ENCODE data around the gene BCAM. TPM values are rescaled to one million over a fixed set of nuclear protein-coding genes. Genes with fewer than 3 reads are reported as not detected.
A peak's percentile ranks its signal among the peaks of the same experiment; 100 is the strongest.

Gene BCAM
- total and polyA plus RNA-seq, 3 donors from 2014 or later: 67.8 to 128 (median 113) TPM

DNA sequence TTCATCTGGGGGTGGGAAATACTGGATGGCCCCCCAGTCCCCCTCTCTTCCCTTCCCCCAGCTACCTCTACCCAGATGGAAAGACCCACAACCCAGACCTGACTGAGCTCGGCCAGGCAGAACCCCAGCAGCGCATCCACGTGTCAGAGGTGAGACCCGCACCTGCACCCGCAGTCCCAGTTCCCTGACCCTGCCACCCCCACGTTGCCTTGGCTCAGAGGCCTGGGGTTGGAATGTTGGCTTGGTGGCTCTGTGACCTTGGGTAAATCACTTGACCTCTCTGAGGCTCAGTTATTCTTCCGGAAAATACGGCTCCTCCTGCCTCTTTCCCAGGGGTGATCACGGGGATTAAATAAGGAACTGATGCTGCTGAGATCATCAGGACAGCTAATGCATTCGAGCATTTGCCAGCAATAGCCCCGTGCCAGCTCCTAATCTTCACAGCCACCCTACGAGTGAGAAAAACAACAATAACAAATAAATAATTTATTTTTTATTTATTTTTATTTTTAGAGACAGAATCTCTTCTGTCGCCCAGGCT lies 18.9 kb upstream of the BCAM start:
- Histone ChIP-seq H3K4me1 (no peaks in the 10 kb centered on the region), H3K9me3 (no peaks in the 10 kb centered on the region), H3K36me3 (ENCODE audit: low read depth, missing control alignments) (no peaks in the 10 kb centered on the region), H3K4me3 (no peak overlapping the region), H3K27ac (no peak overlapping the region), H3K27me3 (no peaks in the 10 kb centered on the region)
- intact Hi-C loops (cut with DNase I; ENCODE audit: low total_unique reads): loop anchor here (10.0 kb wide), 1 partner anchor 55 kb away; the partner anchor contains the start of gene NECTIN2
- no peak for DNase-seq
- no peak for TF ChIP-seq POLR2A (IDR thresholded peaks at IDR 0.05)
- TF ChIP-seq, protein P1, sequence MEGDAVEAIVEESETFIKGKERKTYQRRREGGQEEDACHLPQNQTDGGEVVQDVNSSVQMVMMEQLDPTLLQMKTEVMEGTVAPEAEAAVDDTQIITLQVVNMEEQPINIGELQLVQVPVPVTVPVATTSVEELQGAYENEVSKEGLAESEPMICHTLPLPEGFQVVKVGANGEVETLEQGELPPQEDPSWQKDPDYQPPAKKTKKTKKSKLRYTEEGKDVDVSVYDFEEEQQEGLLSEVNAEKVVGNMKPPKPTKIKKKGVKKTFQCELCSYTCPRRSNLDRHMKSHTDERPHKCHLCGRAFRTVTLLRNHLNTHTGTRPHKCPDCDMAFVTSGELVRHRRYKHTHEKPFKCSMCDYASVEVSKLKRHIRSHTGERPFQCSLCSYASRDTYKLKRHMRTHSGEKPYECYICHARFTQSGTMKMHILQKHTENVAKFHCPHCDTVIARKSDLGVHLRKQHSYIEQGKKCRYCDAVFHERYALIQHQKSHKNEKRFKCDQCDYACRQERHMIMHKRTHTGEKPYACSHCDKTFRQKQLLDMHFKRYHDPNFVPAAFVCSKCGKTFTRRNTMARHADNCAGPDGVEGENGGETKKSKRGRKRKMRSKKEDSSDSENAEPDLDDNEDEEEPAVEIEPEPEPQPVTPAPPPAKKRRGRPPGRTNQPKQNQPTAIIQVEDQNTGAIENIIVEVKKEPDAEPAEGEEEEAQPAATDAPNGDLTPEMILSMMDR (IDR thresholded peaks at IDR 0.05): no peak
- 59 to 81% methylated on average over 12 to 13 of the region's 13 CpGs for WGBS, 2 donors

DNA sequence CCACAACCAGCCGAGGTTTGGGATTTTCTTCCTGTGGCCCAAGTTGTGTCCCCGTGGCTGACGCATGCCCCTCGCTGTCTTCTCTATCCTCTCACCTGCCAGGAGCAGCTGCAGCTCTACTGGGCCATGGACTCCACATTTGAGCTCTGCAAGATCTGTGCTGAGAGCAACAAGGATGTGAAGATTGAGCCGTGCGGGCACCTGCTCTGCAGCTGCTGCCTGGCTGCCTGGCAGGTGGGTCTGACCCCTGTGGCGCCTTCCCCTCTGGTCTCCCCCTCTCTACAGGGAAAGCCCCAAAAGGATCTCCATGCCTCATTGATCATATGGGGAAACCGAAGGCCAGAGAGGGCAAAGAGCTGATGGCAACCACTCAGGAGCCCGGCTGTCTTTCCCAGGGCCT lies 16.6 kb upstream of the BCAM start:
- intact Hi-C loops (cut with DNase I; ENCODE audit: low total_unique reads): no loop called here
- Histone ChIP-seq H3K4me1 (no peaks in the 10 kb centered on the region), H3K27ac (no peak overlapping the region), H3K36me3 (ENCODE audit: low read depth, missing control alignments) (no peaks in the 10 kb centered on the region), H3K27me3 (no peaks in the 10 kb centered on the region), H3K9me3 (no peaks in the 10 kb centered on the region), H3K4me3 (no peak overlapping the region)
- TF ChIP-seq, protein P1 (IDR thresholded peaks at IDR 0.05): no peak
- no peak for TF ChIP-seq POLR2A (IDR thresholded peaks at IDR 0.05)
- no peak for DNase-seq
- 93 to 96% methylated on average over 9 of the region's 9 CpGs for WGBS, 2 donors

DNA sequence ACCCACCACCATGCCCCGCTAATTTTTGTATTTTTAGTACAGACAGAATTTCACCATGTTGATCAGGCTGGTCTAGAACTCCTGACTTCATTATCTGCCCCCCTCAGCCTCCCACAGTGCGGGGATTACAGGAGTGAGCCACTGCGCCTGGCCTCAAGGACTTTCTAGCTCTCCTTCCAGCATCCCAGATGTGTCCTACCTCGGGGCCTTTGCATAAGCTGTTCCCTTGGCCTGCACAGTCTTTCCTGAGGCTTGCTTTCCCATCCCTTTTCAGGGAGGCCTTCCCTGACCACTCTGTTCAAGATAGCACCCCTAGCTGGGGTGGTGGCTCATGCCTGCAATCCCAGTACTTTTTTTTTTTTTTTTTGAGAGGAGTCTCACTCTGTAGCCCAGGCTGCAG lies 14.3 kb upstream of the BCAM start:
- Histone ChIP-seq H3K4me3 (no peak overlapping the region), H3K27me3 (no peaks in the 10 kb centered on the region), H3K36me3 (ENCODE audit: low read depth, missing control alignments) (no peaks in the 10 kb centered on the region), H3K9me3 (no peaks in the 10 kb centered on the region), H3K4me1 (no peaks in the 10 kb centered on the region), H3K27ac (no peak overlapping the region)
- WGBS, 2 donors: 83 to 94% methylated on average over 4 of the region's 4 CpGs
- TF ChIP-seq POLR2A (IDR thresholded peaks at IDR 0.05): no peak
- TF ChIP-seq, protein P1 (IDR thresholded peaks at IDR 0.05): no peak
- intact Hi-C loops (cut with DNase I; ENCODE audit: low total_unique reads): no loop called here
- no peak for DNase-seq

DNA sequence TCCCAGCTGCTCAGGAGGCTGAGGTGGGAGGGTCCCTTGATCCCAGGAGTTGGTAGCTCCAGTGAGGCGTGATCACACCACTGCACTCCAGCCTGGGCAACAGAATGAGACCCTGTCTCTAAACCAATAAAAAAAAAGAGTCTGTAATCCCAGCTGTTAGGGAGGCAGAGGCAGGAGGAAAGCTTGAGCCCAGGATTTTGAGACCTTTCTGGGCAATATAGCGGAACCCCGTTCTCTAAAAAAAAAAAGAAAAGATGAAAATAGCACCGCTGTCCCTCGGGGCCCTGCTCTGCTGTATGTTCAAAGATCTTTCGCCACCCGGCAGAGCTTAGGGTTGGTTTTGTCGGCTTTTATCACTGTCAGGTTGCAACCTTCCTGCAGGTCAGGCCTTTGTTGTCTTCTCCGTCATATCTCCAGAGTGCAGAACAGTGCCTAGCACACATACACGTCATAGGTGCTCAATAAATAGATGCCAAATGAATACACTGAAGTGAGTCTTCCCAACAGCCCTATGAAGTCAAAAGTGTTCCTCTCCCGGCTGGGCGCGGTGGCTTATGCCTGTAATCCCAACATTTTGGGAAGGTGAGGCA lies 13.4 kb upstream of the BCAM start:
- Histone ChIP-seq H3K27me3 (no peaks in the 10 kb centered on the region), H3K4me1 (no peaks in the 10 kb centered on the region), H3K9me3 (no peaks in the 10 kb centered on the region), H3K36me3 (ENCODE audit: low read depth, missing control alignments) (no peaks in the 10 kb centered on the region), H3K4me3 (no peak overlapping the region), H3K27ac (no peak overlapping the region)
- WGBS, 2 donors: 88 to 91% methylated on average over 13 of the region's 13 CpGs
- no peak for DNase-seq
- intact Hi-C loops (cut with DNase I; ENCODE audit: low total_unique reads): no loop called here
- TF ChIP-seq, protein P1 (IDR thresholded peaks at IDR 0.05): no peak
- TF ChIP-seq POLR2A (IDR thresholded peaks at IDR 0.05): no peak

DNA sequence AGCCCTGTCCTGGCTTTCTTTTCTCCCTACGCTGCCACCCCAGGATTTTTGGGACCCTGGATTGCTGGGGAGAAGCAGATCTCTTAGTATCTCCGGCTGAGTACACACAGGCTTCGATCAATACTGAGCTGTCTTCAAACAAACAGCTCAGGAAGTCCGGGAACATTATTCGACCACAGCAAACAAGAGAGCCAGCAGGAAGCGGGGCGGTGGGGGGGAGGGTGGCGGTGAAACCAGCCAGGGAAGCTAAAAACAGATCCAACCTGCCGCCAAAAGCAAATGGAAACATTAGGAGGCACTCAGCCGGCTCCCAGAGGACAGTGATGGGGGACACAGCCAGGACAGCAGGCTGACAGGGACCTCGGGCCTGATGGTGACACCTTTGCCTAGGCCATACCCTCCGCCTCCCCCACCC lies 12.2 kb upstream of the BCAM start:
- H3K36me3 ChIP-seq (ENCODE audit: low read depth, missing control alignments): no peaks in the 10 kb centered on the region
- DNase-seq: no peak
- no peaks in the 10 kb centered on the region for H3K4me1 ChIP-seq
- TF ChIP-seq, protein P1 (IDR thresholded peaks at IDR 0.05): no peak
- TF ChIP-seq POLR2A (IDR thresholded peaks at IDR 0.05): no peak
- H3K4me3 ChIP-seq: no peak overlapping the region
- WGBS, 2 donors: 31 to 34% methylated on average over 12 of the region's 12 CpGs
- H3K9me3 ChIP-seq: no peaks in the 10 kb centered on the region
- intact Hi-C loops (cut with DNase I; ENCODE audit: low total_unique reads): no loop called here
- peak overlapping the region in 1 of 2 donors; percentile 45 for H3K27ac ChIP-seq
- H3K27me3 ChIP-seq: no peaks in the 10 kb centered on the region
